ENCODE results near the gene RXRB. TPM values are rescaled to one million over a fixed set of nuclear protein-coding genes. Genes with fewer than 3 reads are reported as not detected.
"Not testable (repeated sequence)": the region's sequence is repeated elsewhere in the genome, so short reads cannot be mapped to it uniquely, and the experiment has no call there.

RXRB gene
- total and polyA plus RNA-seq, 2 donors (not counting 3 experiments of a cell fraction or from before 2014, with no cell fraction given): 43.4 to 44.4 TPM

GRCh38 chr6:33154349-33154748 is 46.1 kb downstream of the RXRB start:
- Histone ChIP-seq H3K9me3 (replicated peaks; ENCODE audit: control insufficient read depth, insufficient read depth, low read length) (no peaks in the 10 kb centered on the region), H2AFZ (ENCODE audit: low read depth, low read length) (no peak overlapping the region), H3K27me3 (ENCODE audit: control insufficient read depth in 2 of 2, insufficient read depth in 2 of 2, low read length in 2 of 2) (peaks cover 5 to 15% of the 10 kb centered on the region in 2 experiments), H3K4me3 (replicated peaks in 1 of 3; ENCODE audit: insufficient read depth in 1 of 3, low read depth in 1 of 3, low read length in 3 of 3) (no peak overlapping the region), H3K79me2 (ENCODE audit: control insufficient read depth, insufficient read depth, low read length) (no peaks in the 10 kb centered on the region), H3K36me3 (ENCODE audit: control insufficient read depth in 2 of 2, extremely low read depth in 1 of 2, insufficient read depth in 2 of 2, low read length in 2 of 2) (no peaks in the 10 kb centered on the region), H3K4me2 (ENCODE audit: insufficient read depth, low read length) (no peak overlapping the region), H3K4me1 (ENCODE audit: control insufficient read depth, extremely low read depth, insufficient read depth, low read length) (no peaks in the 10 kb centered on the region), H3K27ac (ENCODE audit: insufficient read depth, low read depth, low read length) (no peak overlapping the region), H4K20me1 (replicated peaks; ENCODE audit: control insufficient read depth, extremely low read depth, insufficient read depth, low read length) (no peaks in the 10 kb centered on the region), H3K9me1 (replicated peaks; ENCODE audit: control insufficient read depth, extremely low read depth, insufficient read depth, low read length) (no peaks in the 10 kb centered on the region), H3K9ac (replicated peaks; ENCODE audit: extremely low read depth, insufficient read depth, low read length) (no peak overlapping the region)
- intact Hi-C loops (cut with micrococcal nuclease) (no loop called here), dilution Hi-C loops (cut with MboI; ENCODE audit: extremely low pct_ligation_motif_present, low sequenced_read_pairs) (no loop called here)
- ChIA-PET POLR2A (no interaction called here), CTCF (interaction anchor here (0.9 to 1.4 kb wide), 4 partner anchors 9 to 286 kb away, joined by 3 to 4 read pairs (median 3); no protein-coding TSS in a partner anchor)
- BruUV-seq (replicated peaks): no TSS peak
- no peak for DNase-seq (ENCODE audit: low read depth, low spot score)
- no peak for TF ChIP-seq POLR2A (IDR thresholded peaks at IDR 0.05; ENCODE audit: low read depth, low read length)
- no peak for TF ChIP-seq JUN (IDR thresholded peaks at IDR 0.05; ENCODE audit: borderline replicate concordance, insufficient read depth, insufficient read length, low read depth)
- no peak for FAIRE-seq

DNA sequence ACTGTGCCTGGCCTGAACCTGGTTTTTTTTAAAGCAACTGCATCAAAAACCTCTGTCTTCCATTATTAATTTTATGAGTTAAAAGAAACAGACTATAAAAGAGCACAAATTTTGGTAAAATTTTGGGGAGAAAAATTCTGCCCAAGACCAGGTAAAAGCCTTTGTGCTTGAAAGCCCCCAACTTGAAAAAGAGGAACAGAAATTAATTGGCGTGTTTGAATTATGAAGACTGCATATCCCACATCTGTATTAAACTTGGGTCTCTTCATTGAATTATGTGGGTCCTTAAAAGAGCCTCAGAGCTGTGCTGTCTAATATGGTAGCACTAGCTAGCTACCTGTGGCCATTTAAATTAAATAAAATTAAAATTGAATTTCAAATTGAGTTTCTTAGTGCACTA is 49.4 kb downstream of the RXRB start:
- Histone ChIP-seq H3K79me2 (ENCODE audit: control insufficient read depth, insufficient read depth, low read length) (no peaks in the 10 kb centered on the region), H3K4me3 (replicated peaks in 1 of 3; ENCODE audit: insufficient read depth in 1 of 3, low read depth in 1 of 3, low read length in 3 of 3) (no peak overlapping the region), H3K27me3 (ENCODE audit: control insufficient read depth in 2 of 2, insufficient read depth in 2 of 2, low read length in 2 of 2) (peaks cover 8 to 27% of the 10 kb centered on the region in 2 experiments), H2AFZ (ENCODE audit: low read depth, low read length) (no peak overlapping the region), H3K36me3 (ENCODE audit: control insufficient read depth in 2 of 2, extremely low read depth in 1 of 2, insufficient read depth in 2 of 2, low read length in 2 of 2) (no peaks in the 10 kb centered on the region), H3K9me1 (replicated peaks; ENCODE audit: control insufficient read depth, extremely low read depth, insufficient read depth, low read length) (no peaks in the 10 kb centered on the region), H4K20me1 (replicated peaks; ENCODE audit: control insufficient read depth, extremely low read depth, insufficient read depth, low read length) (no peaks in the 10 kb centered on the region), H3K9ac (replicated peaks; ENCODE audit: extremely low read depth, insufficient read depth, low read length) (no peak overlapping the region), H3K4me1 (ENCODE audit: control insufficient read depth, extremely low read depth, insufficient read depth, low read length) (no peaks in the 10 kb centered on the region), H3K27ac (ENCODE audit: insufficient read depth, low read depth, low read length) (no peak overlapping the region), H3K4me2 (ENCODE audit: insufficient read depth, low read length) (no peak overlapping the region), H3K9me3 (replicated peaks; ENCODE audit: control insufficient read depth, insufficient read depth, low read length) (no peaks in the 10 kb centered on the region)
- dilution Hi-C loops (cut with MboI; ENCODE audit: extremely low pct_ligation_motif_present, low sequenced_read_pairs) (no loop called here), intact Hi-C loops (cut with micrococcal nuclease) (no loop called here)
- no peak for FAIRE-seq
- ChIA-PET CTCF (interaction anchor here (1.2 to 3.2 kb wide), 4 partner anchors 10 to 98 kb away, joined by 3 to 18 read pairs (median 14); no protein-coding TSS in a partner anchor), POLR2A (no interaction called here)
- DNase-seq (ENCODE audit: low read depth, low spot score): no peak
- BruUV-seq (replicated peaks): no TSS peak
- TF ChIP-seq JUN (IDR thresholded peaks at IDR 0.05; ENCODE audit: borderline replicate concordance, insufficient read depth, insufficient read length, low read depth) (no peak), POLR2A (IDR thresholded peaks at IDR 0.05; ENCODE audit: low read depth, low read length) (no peak), MYC (IDR thresholded peaks at IDR 0.05; ENCODE audit: low read depth, low read length) (no peak), EZH2 (IDR thresholded peaks at IDR 0.05; ENCODE audit: borderline replicate concordance, low read depth, low read length, severe bottlenecking) (no peak)
- TF ChIP-seq, protein P1, sequence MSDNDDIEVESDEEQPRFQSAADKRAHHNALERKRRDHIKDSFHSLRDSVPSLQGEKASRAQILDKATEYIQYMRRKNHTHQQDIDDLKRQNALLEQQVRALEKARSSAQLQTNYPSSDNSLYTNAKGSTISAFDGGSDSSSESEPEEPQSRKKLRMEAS (IDR thresholded peaks at IDR 0.05; ENCODE audit: insufficient read depth, insufficient read length): no peak

- H3K9ac ChIP-seq (replicated peaks; ENCODE audit: extremely low read depth, insufficient read depth, low read length); BruUV-seq (replicated peaks); H2AFZ ChIP-seq (ENCODE audit: low read depth, low read length); H3K4me2 ChIP-seq (ENCODE audit: insufficient read depth, low read length); DNase-seq (ENCODE audit: low read depth, low spot score); intact Hi-C loops (cut with micrococcal nuclease); H4K20me1 ChIP-seq (replicated peaks; ENCODE audit: control insufficient read depth, extremely low read depth, insufficient read depth, low read length); H3K4me3 ChIP-seq (replicated peaks in 1 of 3; ENCODE audit: insufficient read depth in 1 of 3, low read depth in 1 of 3, low read length in 3 of 3); H3K79me2 ChIP-seq (ENCODE audit: control insufficient read depth, insufficient read depth, low read length); dilution Hi-C loops (cut with MboI; ENCODE audit: extremely low pct_ligation_motif_present, low sequenced_read_pairs); H3K27ac ChIP-seq (ENCODE audit: insufficient read depth, low read depth, low read length); H3K9me3 ChIP-seq (replicated peaks; ENCODE audit: control insufficient read depth, insufficient read depth, low read length); H3K36me3 ChIP-seq (ENCODE audit: control insufficient read depth in 2 of 2, extremely low read depth in 1 of 2, insufficient read depth in 2 of 2, low read length in 2 of 2); FAIRE-seq; H3K9me1 ChIP-seq (replicated peaks; ENCODE audit: control insufficient read depth, extremely low read depth, insufficient read depth, low read length); H3K4me1 ChIP-seq (ENCODE audit: control insufficient read depth, extremely low read depth, insufficient read depth, low read length): not testable (repeated sequence)
- H3K27me3 ChIP-seq (ENCODE audit: control insufficient read depth in 2 of 2, insufficient read depth in 2 of 2, low read length in 2 of 2): peaks cover 9 to 27% of the 10 kb centered on the region in 2 experiments
- POLR2A ChIA-PET: interaction anchor here (0.7 kb wide), 1 partner anchor 77 kb away, joined by 3 read pairs; no protein-coding TSS in a partner anchor
- CTCF ChIA-PET: interaction anchor here (1.2 to 3.2 kb wide), 10 partner anchors 9 to 246 kb away, joined by 3 to 18 read pairs (median 5); no protein-coding TSS in a partner anchor
These were observed 49.9 kb downstream of the RXRB start for GRCh38 chr6:33150560-33150959.
